IPS DF 6.9 (cell line): ENCODE measurements around the gene CACYBP.

Experiments
- DNase-seq: peaks from one replicate; pipeline ENCODE4 v3.0.0-alpha.2; 2013; ENCODE audit warnings: low read depth, low spot score
- H3K27ac ChIP-seq: one replicate; pipeline ENCODE4 v1.5.1; 2013; ENCODE audit warnings: low read length, control low read depth
- H3K27me3 ChIP-seq: 2 replicates; pipeline ENCODE4 v1.6.1; 2013; ENCODE audit warnings: mild to moderate bottlenecking, low read length; ENCODE audit not compliant: control insufficient read depth, insufficient read depth
- H3K36me3 ChIP-seq: 2 replicates; pipeline ENCODE4 v1.6.1; 2013; ENCODE audit warnings: low read length; ENCODE audit not compliant: control insufficient read depth, insufficient read depth
- H3K4me1 ChIP-seq: 2 replicates; pipeline ENCODE4 v1.6.1; 2013; ENCODE audit warnings: low read length; ENCODE audit not compliant: control insufficient read depth, insufficient read depth
- H3K4me3 ChIP-seq: 2 replicates; pipeline ENCODE4 v1.5.1; 2013; ENCODE audit warnings: mild to moderate bottlenecking, low read length
- H3K9me3 ChIP-seq: 2 replicates; pipeline ENCODE4 v1.6.1; 2013; ENCODE audit warnings: low read length, inconsistent platforms; ENCODE audit not compliant: control insufficient read depth, insufficient read depth
- WGBS: extraction: QIAGEN DNeasy Blood & Tissue Kit; methylation state at CpG from one replicate; pipeline ENCODE4 v1.1.7; 2013; ENCODE audit warnings: mixed read lengths, missing lambda C conversion rate; ENCODE audit not compliant: insufficient read length, insufficient coverage; 5-methylcytosine and 5-hydroxymethylcytosine counted together

CACYBP gene

GRCh38 chr1:174999936-175000696, at the start of gene CACYBP:
TSS of gene CACYBP (plus strand) at chr1:174999947. CDS start at chr1:175000181, 234 bp downstream.
- H3K27ac ChIP-seq, result no peak within 1 kb of the TSS
- H3K9me3 ChIP-seq, result no peaks in the 10 kb centered on the region
- H3K4me1 ChIP-seq, result no peaks in the 10 kb centered on the region
- H3K27me3 ChIP-seq, result no peaks in the 10 kb centered on the region
- whole genome bisulfite sequencing, result no CpG with 5 or more reads among the region's 71 CpGs
- H3K36me3 ChIP-seq, result peaks cover 2% of the 10 kb centered on the region; the same call in 1 of the 2 replicates
- peak within 1 kb of the TSS; percentile 80 for H3K4me3 ChIP-seq
- no peak for DNase-seq

GRCh38 chr1:174953285-174954072, 46.3 kb upstream of the CACYBP start:
- Histone ChIP-seq H3K4me1 (no peaks in the 10 kb centered on the region), H3K36me3 (peaks cover 2% of the 10 kb centered on the region; the same call in 1 of the 2 replicates), H3K9me3 (no peaks in the 10 kb centered on the region), H3K27ac (no peak overlapping the region), H3K4me3 (no peak overlapping the region), H3K27me3 (no peaks in the 10 kb centered on the region)
- no CpG with 5 or more reads among the region's 11 CpGs for WGBS
- DNase-seq, result no peak

GRCh38 chr1:174954073-174954460, 45.7 kb upstream of the CACYBP start:
- H3K36me3 ChIP-seq, result peaks cover 5% of the 10 kb centered on the region; the same call in 1 of the 2 replicates
- H3K27me3 ChIP-seq, result no peaks in the 10 kb centered on the region
- H3K9me3 ChIP-seq, result no peaks in the 10 kb centered on the region
- no peak overlapping the region for H3K4me3 ChIP-seq
- H3K27ac ChIP-seq, result no peak overlapping the region
- no peaks in the 10 kb centered on the region for H3K4me1 ChIP-seq
- DNase-seq, result no peak

GRCh38 chr1:174954671-174955669, 44.8 kb upstream of the CACYBP start:
- Histone ChIP-seq H3K4me3 (no peak overlapping the region), H3K27me3 (no peaks in the 10 kb centered on the region), H3K4me1 (no peaks in the 10 kb centered on the region), H3K36me3 (peaks cover 5% of the 10 kb centered on the region; the same call in 1 of the 2 replicates), H3K27ac (no peak overlapping the region), H3K9me3 (no peaks in the 10 kb centered on the region)
- no peak for DNase-seq
- WGBS, result no CpG with 5 or more reads among the region's 3 CpGs

- no peaks in the 10 kb centered on the region for H3K9me3 ChIP-seq
- WGBS, result no CpG with 5 or more reads among the region's 3 CpGs
- H3K27ac ChIP-seq, result no peak overlapping the region
- peaks cover 5% of the 10 kb centered on the region; the same call in 1 of the 2 replicates for H3K36me3 ChIP-seq
- H3K4me3 ChIP-seq, result no peak overlapping the region
- no peaks in the 10 kb centered on the region for H3K4me1 ChIP-seq
- no peak for DNase-seq
- H3K27me3 ChIP-seq, result no peaks in the 10 kb centered on the region
Measured at GRCh38 chr1:174956086-174956485, 43.7 kb upstream of the CACYBP start.

- Histone ChIP-seq H3K27ac (no peak overlapping the region), H3K9me3 (no peaks in the 10 kb centered on the region), H3K27me3 (no peaks in the 10 kb centered on the region), H3K36me3 (peaks cover 5% of the 10 kb centered on the region; the same call in 1 of the 2 replicates), H3K4me3 (no peak overlapping the region), H3K4me1 (no peaks in the 10 kb centered on the region)
- no peak for DNase-seq
Measured at GRCh38 chr1:174956976-174957375, 42.8 kb upstream of the CACYBP start.

- peaks cover 5% of the 10 kb centered on the region; the same call in 1 of the 2 replicates for H3K36me3 ChIP-seq
- H3K9me3 ChIP-seq, result no peaks in the 10 kb centered on the region
- H3K27me3 ChIP-seq, result no peaks in the 10 kb centered on the region
- no peak overlapping the region for H3K27ac ChIP-seq
- H3K4me3 ChIP-seq, result no peak overlapping the region
- no peak for DNase-seq
- no peaks in the 10 kb centered on the region for H3K4me1 ChIP-seq
Measured at GRCh38 chr1:174957829-174958228, 41.9 kb upstream of the CACYBP start.

- no CpG with 5 or more reads among the region's 1 CpG for WGBS
Measured at GRCh38 chr1:174958396-174958795, 41.4 kb upstream of the CACYBP start.

GRCh38 chr1:174960362-174960761, 39.4 kb upstream of the CACYBP start:
- no CpG with 5 or more reads among the region's 2 CpGs for WGBS
- H3K36me3 ChIP-seq, result peaks cover 5% of the 10 kb centered on the region; the same call in 1 of the 2 replicates
- DNase-seq, result no peak
- no peaks in the 10 kb centered on the region for H3K27me3 ChIP-seq
- H3K4me3 ChIP-seq, result no peak overlapping the region
- H3K4me1 ChIP-seq, result no peaks in the 10 kb centered on the region
- H3K9me3 ChIP-seq, result no peaks in the 10 kb centered on the region
- no peak overlapping the region for H3K27ac ChIP-seq

More at GRCh38 chr1:174958396-174958795, 41.4 kb upstream of the CACYBP start:
- no peaks in the 10 kb centered on the region for H3K27me3 ChIP-seq
- DNase-seq, result no peak
- no peak overlapping the region for H3K27ac ChIP-seq
- no peak overlapping the region for H3K4me3 ChIP-seq
- no peaks in the 10 kb centered on the region for H3K9me3 ChIP-seq
- H3K36me3 ChIP-seq, result peaks cover 5% of the 10 kb centered on the region; the same call in 1 of the 2 replicates
- H3K4me1 ChIP-seq, result no peaks in the 10 kb centered on the region
